Duodenal mucosa (tissue), 2 donors: ENCODE measurements around the gene EPHA3.

Experiments
- H3K27ac ChIP-seq: one replicate; pipeline ENCODE4 v1.7.0; 2013; ENCODE audit warnings: low read depth, low read length
- H3K27me3 ChIP-seq, 2 donors: one replicate each; pipeline ENCODE4 v1.7.0; 2013; ENCODE audit warnings: low read length in 2 of 2, control low read depth in 1 of 2; ENCODE audit not compliant: insufficient read depth in 2 of 2, control insufficient read depth in 1 of 2
- H3K36me3 ChIP-seq, 2 donors: one replicate each; pipeline ENCODE4 v1.7.0; 2013; ENCODE audit warnings: low read length in 2 of 2, control low read depth in 1 of 2; ENCODE audit not compliant: insufficient read depth in 2 of 2, control insufficient read depth in 1 of 2
- H3K4me1 ChIP-seq, 2 donors: one replicate each; pipeline ENCODE4 v1.7.0; 2013; ENCODE audit warnings: low read length in 2 of 2, control low read depth in 1 of 2; ENCODE audit not compliant: insufficient read depth in 2 of 2, control insufficient read depth in 1 of 2
- H3K4me3 ChIP-seq, 2 donors: one replicate each; pipeline ENCODE4 v1.7.0; 2013; ENCODE audit warnings: low read length in 2 of 2, low read depth in 1 of 2
- H3K9ac ChIP-seq, 2 donors: one replicate each; pipeline ENCODE4 v1.7.0; 2013; ENCODE audit warnings: low read length in 2 of 2, low read depth in 1 of 2
- H3K9me3 ChIP-seq, 2 donors: one replicate each; pipeline ENCODE4 v1.7.0; 2013; ENCODE audit warnings: low read length in 2 of 2, control low read depth in 1 of 2; ENCODE audit not compliant: control insufficient read depth in 1 of 2

EPHA3 gene

DNA sequence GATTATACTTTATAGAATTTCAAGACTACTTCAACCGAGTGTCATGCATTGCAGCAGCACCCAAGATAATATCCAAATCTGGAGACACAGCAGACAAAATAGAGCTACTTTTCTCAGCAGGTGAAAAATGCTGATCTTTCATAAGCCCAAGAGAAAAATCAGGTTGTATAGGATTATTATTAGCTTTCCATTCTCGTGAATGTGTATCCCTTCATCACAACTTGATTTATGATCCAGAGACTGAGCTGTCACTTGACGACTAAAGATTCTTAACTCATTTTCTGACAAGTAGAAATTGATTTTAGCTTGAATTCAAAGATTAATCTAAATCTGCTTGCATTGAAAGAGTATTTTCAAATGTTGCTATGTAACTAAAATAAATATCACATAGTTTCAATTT is 32.4 kb downstream of the EPHA3 start:
- no peaks in the 10 kb centered on the region for H3K27me3 ChIP-seq
- H3K4me1 ChIP-seq, result no peaks in the 10 kb centered on the region
- no peak overlapping the region for H3K9ac ChIP-seq
- H3K9me3 ChIP-seq, result no peaks in the 10 kb centered on the region
- H3K4me3 ChIP-seq, result no peak overlapping the region
- H3K27ac ChIP-seq, result no peak overlapping the region
- no peaks in the 10 kb centered on the region for H3K36me3 ChIP-seq

DNA sequence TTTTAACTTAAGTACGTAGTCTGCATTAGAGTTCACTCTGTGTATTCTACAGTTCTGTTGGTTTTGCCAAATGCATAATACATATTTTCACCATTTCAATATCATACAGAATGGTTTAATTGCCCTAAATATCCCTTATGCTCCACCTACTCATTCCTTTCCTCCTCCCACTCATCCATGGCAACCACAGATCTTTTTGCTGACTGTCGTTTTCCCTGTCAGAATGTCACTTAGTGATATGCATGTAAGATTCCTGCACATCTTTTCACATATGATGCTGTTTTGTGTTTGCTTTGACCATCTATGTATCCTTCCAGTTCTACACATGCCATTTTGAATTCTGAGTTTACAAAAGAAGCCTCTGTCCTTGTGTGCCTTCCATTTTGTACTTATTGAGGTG is 36.7 kb downstream of the EPHA3 start:
- Histone ChIP-seq H3K9me3 (no peaks in the 10 kb centered on the region), H3K27me3 (no peaks in the 10 kb centered on the region), H3K36me3 (no peaks in the 10 kb centered on the region), H3K9ac (no peak overlapping the region), H3K27ac (no peak overlapping the region), H3K4me3 (no peak overlapping the region), H3K4me1 (no peaks in the 10 kb centered on the region)

DNA sequence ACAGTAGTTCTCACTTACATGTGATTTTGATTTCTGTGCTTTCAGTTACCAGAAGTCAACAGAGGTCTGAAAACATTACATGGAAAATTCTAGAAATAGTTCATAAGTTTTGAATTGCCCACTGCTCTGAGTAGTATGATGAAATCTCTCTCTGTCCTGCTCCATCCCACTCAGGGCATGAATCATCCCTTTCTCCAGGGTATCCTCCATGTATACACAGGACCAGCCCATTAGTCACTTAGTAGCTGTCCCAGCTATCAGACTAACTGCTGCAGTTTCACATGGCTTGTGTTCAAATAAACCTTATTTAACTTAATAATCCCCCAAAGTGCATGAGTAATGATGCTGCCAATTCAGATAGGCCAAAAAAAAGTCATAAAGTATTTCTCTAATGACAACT is 38.6 kb downstream of the EPHA3 start:
- H3K27me3 ChIP-seq, result no peaks in the 10 kb centered on the region
- H3K4me3 ChIP-seq, result no peak overlapping the region
- no peaks in the 10 kb centered on the region for H3K9me3 ChIP-seq
- H3K4me1 ChIP-seq, result no peaks in the 10 kb centered on the region
- no peak overlapping the region for H3K27ac ChIP-seq
- no peak overlapping the region for H3K9ac ChIP-seq
- no peaks in the 10 kb centered on the region for H3K36me3 ChIP-seq

DNA sequence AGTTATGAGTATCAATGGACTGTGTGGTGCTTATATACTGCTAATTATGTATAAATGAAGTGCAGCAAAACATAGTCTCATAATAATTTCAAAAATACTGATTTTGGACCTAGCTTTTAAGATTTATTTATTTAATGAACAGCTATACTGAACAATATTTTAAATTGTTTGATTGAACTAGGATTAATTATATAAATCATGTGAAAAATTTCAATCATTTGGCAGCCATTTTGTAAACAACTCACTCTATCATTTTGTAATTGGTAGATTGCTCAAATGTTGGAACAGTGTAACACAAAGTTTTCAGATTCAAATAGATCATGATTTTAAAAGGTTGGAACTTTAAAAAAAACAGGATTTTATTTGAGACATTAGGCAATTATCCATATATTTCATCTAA is 47.0 kb downstream of the EPHA3 start:
- Histone ChIP-seq H3K9me3 (no peaks in the 10 kb centered on the region), H3K27ac (no peak overlapping the region), H3K36me3 (no peaks in the 10 kb centered on the region), H3K4me1 (no peaks in the 10 kb centered on the region), H3K4me3 (no peak overlapping the region), H3K9ac (no peak overlapping the region), H3K27me3 (no peaks in the 10 kb centered on the region)

DNA sequence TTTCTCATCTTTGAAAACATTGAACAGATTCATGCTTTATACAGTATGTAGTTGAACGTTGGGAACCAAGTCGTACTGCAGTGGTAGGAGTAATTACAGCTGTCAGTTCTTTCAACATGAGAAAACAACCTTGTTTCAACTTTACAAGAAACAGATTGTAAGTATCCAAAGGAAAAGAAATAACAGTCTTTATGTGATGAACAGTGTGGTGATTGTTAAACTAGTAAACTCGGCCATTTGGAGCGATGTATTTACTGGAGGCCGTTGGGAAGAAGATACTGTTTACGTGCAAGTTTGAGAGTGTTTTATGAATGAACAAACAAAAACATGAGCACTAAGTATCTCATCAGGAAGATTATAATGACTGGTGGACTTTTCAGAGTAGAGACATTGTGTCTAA is 48.4 kb downstream of the EPHA3 start:
- Histone ChIP-seq H3K4me3 (no peak overlapping the region), H3K27ac (no peak overlapping the region), H3K36me3 (no peaks in the 10 kb centered on the region), H3K27me3 (no peaks in the 10 kb centered on the region), H3K4me1 (no peaks in the 10 kb centered on the region), H3K9ac (no peak overlapping the region), H3K9me3 (no peaks in the 10 kb centered on the region)

DNA sequence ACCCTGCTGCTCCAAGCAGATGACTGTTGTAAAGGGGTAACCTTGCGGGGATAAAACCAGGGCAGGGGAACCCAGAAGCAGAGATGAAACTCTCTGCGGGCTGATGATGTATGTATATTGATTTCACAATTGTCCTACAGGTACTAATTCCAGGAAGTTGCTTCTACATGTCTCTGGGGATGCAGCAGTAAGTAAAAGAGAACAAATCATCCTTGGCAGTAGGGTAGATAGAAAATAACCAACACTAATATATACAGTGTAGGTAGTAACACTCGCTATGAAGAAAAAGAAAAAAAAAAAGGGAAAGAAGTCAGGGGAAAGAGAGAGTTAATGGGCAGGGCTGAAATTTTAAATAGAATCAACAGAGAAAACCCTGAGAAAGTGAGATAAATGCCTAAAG is 50.2 kb downstream of the EPHA3 start:
- no peak overlapping the region for H3K9ac ChIP-seq
- no peaks in the 10 kb centered on the region for H3K27me3 ChIP-seq
- no peaks in the 10 kb centered on the region for H3K4me1 ChIP-seq
- H3K27ac ChIP-seq, result no peak overlapping the region
- H3K4me3 ChIP-seq, result no peak overlapping the region
- H3K9me3 ChIP-seq, result no peaks in the 10 kb centered on the region
- no peaks in the 10 kb centered on the region for H3K36me3 ChIP-seq

DNA sequence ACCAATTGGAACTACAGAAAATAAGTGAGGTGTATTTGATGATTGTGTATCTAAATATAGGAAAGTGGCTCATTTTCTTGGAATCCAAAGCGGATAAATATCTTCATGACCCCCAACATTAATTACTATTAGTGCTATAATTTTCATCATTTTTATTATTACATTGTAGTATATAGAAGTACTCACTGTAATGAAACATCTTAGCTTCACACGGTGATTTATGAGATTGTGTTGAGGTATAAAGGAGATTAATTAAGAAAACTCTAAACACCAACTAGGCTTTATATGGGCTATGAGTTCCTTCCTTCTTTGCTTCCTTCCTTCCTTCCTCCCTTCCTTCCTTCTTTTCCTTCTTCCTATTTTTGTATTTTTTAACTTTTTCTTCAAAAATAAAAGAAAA is 52.2 kb downstream of the EPHA3 start:
- no peaks in the 10 kb centered on the region for H3K4me1 ChIP-seq
- no peak overlapping the region for H3K9ac ChIP-seq
- no peaks in the 10 kb centered on the region for H3K36me3 ChIP-seq
- no peak overlapping the region for H3K27ac ChIP-seq
- H3K4me3 ChIP-seq, result no peak overlapping the region
- H3K27me3 ChIP-seq, result no peaks in the 10 kb centered on the region
- no peaks in the 10 kb centered on the region for H3K9me3 ChIP-seq

DNA sequence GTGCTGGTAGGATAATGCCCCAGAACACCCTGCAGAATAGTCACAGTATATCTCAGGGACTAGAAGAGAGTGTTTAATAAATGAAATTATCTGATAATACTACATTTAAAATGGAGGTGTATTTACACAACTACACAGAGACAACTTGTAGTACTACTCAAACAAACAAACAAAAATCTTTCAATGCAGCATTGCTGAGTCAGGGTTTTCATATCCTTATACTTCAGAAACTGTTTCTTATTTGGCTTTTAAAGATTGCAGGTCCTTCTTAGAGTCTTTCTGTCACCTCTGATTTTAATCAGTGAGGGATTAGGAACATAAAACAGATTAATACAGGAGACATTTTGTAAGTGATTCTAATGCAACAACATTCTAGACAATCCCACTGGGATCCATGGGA is 57.4 kb downstream of the EPHA3 start:
- no peak overlapping the region for H3K27ac ChIP-seq
- no peak overlapping the region for H3K9ac ChIP-seq

DNA sequence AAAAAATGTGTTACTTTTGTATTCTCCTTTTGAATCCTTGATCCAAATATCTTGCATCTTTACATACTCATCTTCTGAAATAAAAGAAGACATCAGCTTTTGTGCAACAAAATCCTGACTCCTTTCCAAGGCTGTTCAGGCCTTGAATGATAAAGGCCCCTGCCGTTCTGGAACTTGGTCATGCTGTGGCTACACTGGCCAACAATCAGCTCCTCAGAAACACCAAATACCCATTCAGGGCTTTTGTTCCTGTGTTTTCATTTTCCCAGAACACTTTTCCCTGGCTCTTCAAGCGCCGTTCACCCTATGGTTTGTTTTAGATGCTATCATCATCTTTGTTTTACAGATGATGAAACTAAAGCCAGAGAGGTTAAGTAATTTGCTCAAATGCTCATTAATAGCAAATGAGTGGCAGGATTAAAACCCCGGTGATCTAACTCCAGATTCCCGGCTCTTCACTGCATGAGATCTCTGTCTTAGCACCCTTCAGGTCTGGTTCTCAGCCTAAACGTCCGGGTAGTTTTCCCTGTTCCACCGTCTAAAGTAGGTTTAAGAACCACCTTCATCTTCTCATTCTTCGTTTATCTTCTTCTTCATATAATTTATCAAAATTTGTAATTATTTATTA is 58.3 kb downstream of the EPHA3 start:
- Histone ChIP-seq H3K27me3 (no peaks in the 10 kb centered on the region), H3K27ac (no peak overlapping the region), H3K9ac (no peak overlapping the region), H3K36me3 (no peaks in the 10 kb centered on the region), H3K4me1 (no peaks in the 10 kb centered on the region), H3K9me3 (no peaks in the 10 kb centered on the region), H3K4me3 (no peak overlapping the region)

More for the DNA sequence above, 57.4 kb downstream of the EPHA3 start:
- Histone ChIP-seq H3K36me3 (no peaks in the 10 kb centered on the region), H3K4me1 (no peaks in the 10 kb centered on the region), H3K27me3 (no peaks in the 10 kb centered on the region), H3K9me3 (no peaks in the 10 kb centered on the region), H3K4me3 (no peak overlapping the region)

DNA sequence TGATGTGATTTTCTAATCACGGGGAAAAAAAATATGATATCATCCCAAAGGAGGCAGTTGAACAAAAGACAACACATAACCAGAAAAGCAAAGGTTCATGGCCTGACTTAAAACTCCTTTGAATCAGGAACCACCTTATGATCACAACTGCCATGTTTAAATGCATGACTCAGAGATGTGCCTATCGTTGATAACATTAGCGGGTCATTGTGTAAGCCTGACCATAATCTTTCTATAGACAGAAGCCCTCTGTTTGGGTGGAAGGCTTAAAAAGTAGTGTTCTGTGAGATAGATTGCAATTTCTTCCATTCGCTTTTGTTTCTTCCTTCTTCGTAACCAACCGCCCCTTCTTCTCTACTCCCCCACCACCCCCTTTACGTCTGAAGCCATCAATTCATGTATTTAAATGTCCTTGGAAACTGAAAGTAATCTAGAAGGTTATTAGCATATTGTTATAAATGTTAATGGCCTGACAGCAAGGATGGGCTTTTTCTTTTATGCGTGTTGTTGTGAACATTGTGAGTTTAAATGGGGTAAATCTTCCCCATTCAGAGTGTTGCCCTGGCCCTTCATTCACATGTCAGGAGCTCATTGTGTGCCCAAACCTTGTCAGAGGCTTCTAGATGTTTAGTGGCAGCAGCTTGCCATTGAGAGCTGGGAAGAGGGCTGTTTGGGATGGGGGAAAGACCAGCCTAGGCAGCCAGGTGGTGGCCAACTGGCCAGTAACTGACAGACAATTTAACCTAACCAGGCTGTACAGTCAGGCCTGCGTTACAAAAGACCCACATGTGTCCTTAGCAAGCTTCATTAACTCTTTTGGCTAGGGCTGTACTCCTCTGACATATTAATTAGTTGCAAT is 64.5 kb downstream of the EPHA3 start:
- no peak overlapping the region for H3K4me3 ChIP-seq
- H3K9ac ChIP-seq, result no peak overlapping the region
- no peaks in the 10 kb centered on the region for H3K4me1 ChIP-seq
- H3K9me3 ChIP-seq, result no peaks in the 10 kb centered on the region
- H3K27ac ChIP-seq, result no peak overlapping the region
- H3K36me3 ChIP-seq, result no peaks in the 10 kb centered on the region
- H3K27me3 ChIP-seq, result no peaks in the 10 kb centered on the region
